Stimulated activated CD4-positive, alpha-beta T cell treated with anti-CD3 and anti-CD28 coated beads, Interleukin-4, amount 100 ng/mL, for 48 hours (primary cell): ENCODE data around the gene ATRN.

Experiments used
- DNase-seq, 2 donors: peaks; one replicate each; pipeline ENCODE4 v3.0.0-alpha.2; 2020; ENCODE audit warnings: low read depth in 2 of 2

Gene ATRN

DNA sequence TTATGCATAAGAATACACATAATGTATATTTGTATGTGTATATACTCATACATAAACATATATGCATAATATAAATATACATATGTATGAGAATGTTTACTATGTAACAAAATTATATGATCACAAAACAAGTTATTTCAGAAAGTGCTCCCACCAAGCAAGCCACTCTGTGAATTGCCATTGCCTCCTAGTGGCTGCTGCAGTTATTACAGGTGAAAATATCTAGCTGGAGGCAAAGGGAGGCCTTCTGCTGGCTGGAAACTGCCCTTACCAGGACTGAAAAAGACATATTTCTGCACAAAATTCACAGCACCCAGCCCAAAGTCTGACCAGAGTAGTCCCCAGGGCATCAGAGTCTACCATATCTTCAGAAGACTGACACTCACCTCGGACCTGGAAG, 225.4 kb downstream of the ATRN start:
- no peak for DNase-seq

DNA sequence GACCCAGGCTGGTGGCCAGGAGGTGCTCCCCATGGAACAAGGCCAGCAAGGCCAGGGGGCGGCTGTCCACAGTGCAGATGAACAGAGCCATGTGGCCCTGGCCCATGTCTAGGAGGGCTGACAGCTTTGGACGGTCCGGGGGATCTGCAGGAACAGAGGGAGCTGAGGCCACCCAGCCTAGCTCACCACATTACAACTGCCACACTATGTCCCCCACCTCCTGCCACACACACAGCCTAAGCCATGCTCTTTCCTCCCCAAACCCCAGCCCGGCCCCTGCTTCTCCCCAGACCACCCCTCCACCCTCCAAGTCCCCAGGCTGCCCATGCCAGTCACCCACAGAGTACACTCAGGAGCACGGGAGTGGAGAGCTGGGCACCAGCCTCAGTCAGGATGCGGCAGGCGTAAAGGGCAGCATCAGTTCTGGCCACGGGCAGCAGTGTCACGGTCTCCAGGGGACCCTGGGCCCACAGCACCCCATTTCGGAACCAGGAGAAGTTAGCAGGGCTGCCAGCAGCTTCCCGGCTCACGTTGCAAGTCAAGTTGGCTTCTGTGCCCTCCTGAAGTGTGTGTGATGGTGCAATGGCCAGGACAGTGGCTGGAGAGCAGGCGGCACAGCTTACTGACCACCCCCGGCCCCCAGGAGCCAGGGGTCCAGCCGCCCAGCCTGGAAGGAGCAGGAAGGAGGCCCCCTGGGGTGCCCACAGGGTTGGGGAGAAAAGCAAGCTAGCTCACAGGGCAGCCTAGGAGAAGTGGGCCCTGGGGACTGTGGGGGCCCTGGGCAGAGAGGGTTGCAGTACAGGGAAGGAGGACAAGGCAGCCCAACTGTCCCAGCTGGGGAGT, 226.1 kb downstream of the ATRN start:
- DNase-seq = no peak

DNA sequence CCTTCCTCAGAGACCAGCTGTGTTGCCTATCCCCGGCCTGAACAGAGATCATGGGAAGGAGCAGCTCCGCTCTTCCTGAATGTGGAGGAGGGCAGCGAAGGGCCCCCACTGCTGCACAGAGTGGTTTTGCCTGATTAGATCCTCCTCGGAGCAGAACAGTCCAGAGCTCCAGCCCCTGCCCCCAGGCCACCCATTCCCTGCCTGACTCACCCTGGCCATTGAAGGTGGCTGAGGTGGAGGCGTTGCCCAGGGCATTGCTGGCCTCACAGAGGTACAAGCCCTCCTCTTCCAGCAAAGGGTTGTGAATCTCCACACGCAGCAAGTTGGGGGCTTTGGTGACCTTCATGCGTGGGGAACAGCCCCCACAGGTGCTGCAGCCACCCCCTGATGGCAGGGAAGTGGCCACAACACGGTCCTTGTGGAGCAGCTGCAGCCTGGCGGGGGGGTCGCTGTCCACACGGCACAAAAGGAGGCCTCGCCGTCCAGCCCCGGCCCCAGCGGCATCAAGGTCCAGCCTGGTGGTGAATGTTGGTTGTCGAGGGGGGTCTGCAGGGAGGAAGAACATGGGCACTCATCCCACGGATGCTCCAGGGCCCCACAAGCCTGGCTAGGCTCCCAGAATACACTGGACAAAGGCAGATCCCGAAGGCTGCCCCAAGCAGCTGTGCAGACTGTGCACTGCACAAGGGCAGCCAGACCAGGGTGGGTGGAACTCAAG, 226.9 kb downstream of the ATRN start:
- no peak for DNase-seq

DNA sequence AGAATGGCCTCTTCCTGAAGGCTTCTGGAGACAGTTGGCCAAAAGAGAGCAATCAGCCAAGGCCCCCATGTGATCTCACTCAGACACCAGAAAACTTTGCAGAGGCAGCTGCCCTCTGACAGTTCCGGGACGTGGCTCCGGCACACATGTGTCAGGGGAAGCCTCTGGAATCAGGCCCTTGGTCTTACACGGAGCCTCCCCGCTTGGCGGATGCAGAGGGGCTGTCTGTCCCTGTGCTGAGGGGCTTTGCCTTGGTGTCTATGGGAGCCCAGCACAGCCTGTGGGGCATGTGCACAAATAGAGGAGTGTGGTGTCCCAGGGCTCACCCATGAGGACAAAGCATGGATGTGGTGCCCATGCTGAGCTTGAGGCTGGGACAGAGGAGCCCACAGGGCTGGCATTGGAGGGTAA, 227.8 kb downstream of the ATRN start:
- DNase-seq = no peak

DNA sequence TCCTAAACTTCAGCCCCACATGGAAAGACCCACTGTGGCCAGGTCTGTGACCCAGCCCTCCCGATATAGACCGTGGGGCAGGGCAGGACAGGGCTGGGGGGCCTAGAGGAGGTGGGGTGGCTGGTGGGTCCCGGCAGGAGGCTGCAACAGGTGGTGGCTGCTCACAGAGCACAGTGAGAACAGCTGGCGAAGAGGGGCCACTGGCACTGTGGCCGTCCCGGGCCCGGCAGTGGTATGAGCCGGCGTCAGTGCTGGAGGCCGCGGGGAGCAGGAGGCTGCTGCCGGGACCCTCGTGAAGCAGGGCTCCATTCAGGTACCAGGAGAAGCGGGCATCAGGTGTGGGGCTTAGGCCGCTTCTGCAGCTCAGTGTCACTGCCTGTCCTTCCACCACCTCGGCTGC, 228.2 kb downstream of the ATRN start:
- DNase-seq = no peak
